Gastroesophageal sphincter (tissue), 4 donors: Measurements from ENCODE around the gene FAM184A. TPM values are rescaled to one million over a fixed set of nuclear protein-coding genes. Genes with fewer than 3 reads are reported as not detected.
A peak's percentile ranks its signal among the peaks of the same experiment; 100 is the strongest.

ENCODE experiments used
- ATAC-seq: fragments of 150-250 bp; one replicate; pipeline ENCODE4 v1.9.1; 2016; ENCODE audit warnings: mild to moderate bottlenecking, moderate library complexity
- H3K27ac ChIP-seq, 4 donors: fragments of 200-600 bp; sonication (generic) in 3 of 4; 1 replicate in 3 of 4; 2 replicates in 1 of 4; pipeline ENCODE4 v1.5.1; 2016 to 2019
- H3K27me3 ChIP-seq: fragments of 200-600 bp; sonication (generic); one replicate; pipeline ENCODE4 v1.5.1; 2019
- H3K36me3 ChIP-seq, 2 donors: fragments of 200-600 bp; sonication (generic); one replicate each; pipeline ENCODE4 v1.5.1; 2019; ENCODE audit warnings: control low read depth in 1 of 2
- H3K4me1 ChIP-seq, 3 donors: fragments of 200-600 bp; sonication (generic); 1 replicate in 2 of 3; 2 replicates in 1 of 3; pipeline ENCODE4 v1.5.1; 2016 to 2019; ENCODE audit warnings: control low read depth in 2 of 3
- H3K4me3 ChIP-seq, 2 donors: fragments of 200-600 bp; sonication (generic); one replicate each; pipeline ENCODE4 v1.5.1; 2019; ENCODE audit warnings: mild to moderate bottlenecking in 1 of 2, moderate library complexity in 1 of 2
- H3K9me3 ChIP-seq, 3 donors: fragments of 200-600 bp; sonication (generic); one replicate each; pipeline ENCODE4 v1.5.1; 2017 to 2019; ENCODE audit warnings: control low read depth in 2 of 3
- CTCF ChIP-seq, 4 experiments: fragments of 200-600 bp in 2 of 4; fragments of 450-650 bp in 2 of 4; sonication (generic) in 1 of 4; IDR thresholded peaks; one replicate each; pipeline ENCODE4 v1.5.1; 2017 to 2019; ENCODE audit warnings: antibody characterized with exemption in 4 of 4, mild to moderate bottlenecking in 2 of 4, moderate library complexity in 2 of 4
- EP300 ChIP-seq: sonication (generic); formaldehyde crosslinking; IDR thresholded peaks from one replicate; pipeline ENCODE4 v1.6.1; 2017; ENCODE audit warnings: antibody characterized with exemption, mild to moderate bottlenecking
- POLR2A ChIP-seq, 2 donors: fragments of 450-650 bp; IDR thresholded peaks; one replicate each; pipeline ENCODE4 v1.6.1; 2017; ENCODE audit warnings: antibody characterized with exemption in 2 of 2, mild to moderate bottlenecking in 2 of 2, moderate library complexity in 1 of 2
- POLR2AphosphoS5 ChIP-seq: sonication (generic); formaldehyde crosslinking; IDR thresholded peaks from one replicate; pipeline ENCODE4 v1.6.1; 2017; ENCODE audit warnings: antibody characterized with exemption
- WGBS, 2 donors: methylation state at CpG; one replicate each; pipeline ENCODE4 v1.1.5; 2018; ENCODE audit warnings: low coverage in 1 of 2; 5-methylcytosine and 5-hydroxymethylcytosine counted together
- total RNA-seq, 4 donors: library from RNA; depleted of rRNA; stranded (reverse); fragments of >200 nt; gene quantifications; one replicate each; pipeline ENCODE4 v1.1.0, GENCODE V29; 2016

The FAM184A gene
- total RNA-seq, result 10 to 100 TPM in 2 of 4 donors, 1 to 10 TPM in 2; 7.5 to 25.5 (median 10.3) TPM

GRCh38 chr6:119078376-119079282 is at the start of gene FAM184A:
Gene FAM184A (minus strand): TSS chr6:119078664. CDS start chr6:119078299, 365 bp downstream.
- peak; percentile 87 for ATAC-seq
- Histone ChIP-seq H3K36me3 (no peaks in the 10 kb centered on the region), H3K27ac (peak within 1 kb of the TSS; percentile 78 to 96 (median 91)), H3K4me1 (peaks cover 0 to 47% (median 0%) of the 10 kb centered on the region in 3 donors), H3K9me3 (no peaks in the 10 kb centered on the region), H3K27me3 (no peaks in the 10 kb centered on the region), H3K4me3 (peak within 1 kb of the TSS; percentile 74 to 93)
- 1% methylated on average over 11 of the region's 103 CpGs; no CpG with 5 or more reads in 1 of the 2 donors for WGBS, 2 donors
- TF ChIP-seq CTCF (IDR thresholded peaks at IDR 0.05) (peak; percentile 4 to 61 (median 55)), POLR2A (IDR thresholded peaks at IDR 0.05) (peak; percentile 27 to 49), EP300 (no peak), POLR2AphosphoS5 (no peak)

- Histone ChIP-seq H3K9me3 (no peaks in the 10 kb centered on the region), H3K36me3 (no peaks in the 10 kb centered on the region), H3K27me3 (no peaks in the 10 kb centered on the region), H3K4me1 (peaks cover 0 to 27% (median 0%) of the 10 kb centered on the region in 3 donors), H3K4me3 (no peak overlapping the region), H3K27ac (no peak overlapping the region)
- TF ChIP-seq POLR2AphosphoS5 (no peak), CTCF (IDR thresholded peaks at IDR 0.05) (no peak), EP300 (no peak), POLR2A (IDR thresholded peaks at IDR 0.05) (no peak)
- ATAC-seq, result no peak
- 77% methylated on average over 1 of the region's 1 CpG; no CpG with 5 or more reads in 1 of the 2 donors for WGBS, 2 donors
These were observed 49.2 kb upstream of the FAM184A start for GRCh38 chr6:119127627-119128026.

- Histone ChIP-seq H3K27me3 (no peaks in the 10 kb centered on the region), H3K36me3 (no peaks in the 10 kb centered on the region), H3K4me1 (peaks cover 0 to 19% (median 0%) of the 10 kb centered on the region in 3 donors), H3K9me3 (no peaks in the 10 kb centered on the region), H3K27ac (no peak overlapping the region), H3K4me3 (no peak overlapping the region)
- WGBS, 2 donors, result 40 to 65% methylated on average over 2 to 4 of the region's 4 CpGs
- no peak for TF ChIP-seq CTCF (IDR thresholded peaks at IDR 0.05)
- no peak for TF ChIP-seq POLR2AphosphoS5
- no peak for TF ChIP-seq POLR2A (IDR thresholded peaks at IDR 0.05)
- TF ChIP-seq EP300, result no peak
- ATAC-seq, result no peak
These were observed 48.4 kb upstream of the FAM184A start for GRCh38 chr6:119126826-119127225.

DNA sequence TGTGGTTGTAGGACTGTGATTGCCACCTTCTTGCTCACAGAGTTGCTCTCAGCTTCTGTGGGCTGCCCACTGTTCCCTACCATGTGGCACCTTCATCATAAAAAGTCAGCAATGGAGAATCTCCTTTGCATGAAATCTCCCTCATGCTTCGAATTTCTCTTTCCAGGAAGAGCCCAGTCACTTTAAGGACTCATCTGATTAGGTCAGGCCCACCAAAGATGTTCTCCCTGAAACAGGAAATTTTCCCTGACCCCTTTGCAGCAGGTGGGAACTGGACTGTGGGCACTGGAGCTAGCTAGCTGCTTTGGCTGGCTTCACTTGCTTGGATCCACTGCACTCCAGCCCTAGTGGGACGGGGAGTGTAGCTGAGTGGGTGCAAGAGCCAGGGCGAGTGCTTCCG is 47.7 kb upstream of the FAM184A start:
- no peak for ATAC-seq
- no peaks in the 10 kb centered on the region for H3K9me3 ChIP-seq
- WGBS, 2 donors, result 70 to 100% methylated on average over 1 of the region's 4 CpGs
- peaks cover 0 to 16% (median 0%) of the 10 kb centered on the region in 3 donors for H3K4me1 ChIP-seq
- H3K27me3 ChIP-seq, result no peaks in the 10 kb centered on the region
- no peak overlapping the region for H3K27ac ChIP-seq
- no peak overlapping the region for H3K4me3 ChIP-seq
- TF ChIP-seq CTCF (IDR thresholded peaks at IDR 0.05) (no peak), POLR2A (IDR thresholded peaks at IDR 0.05) (no peak), POLR2AphosphoS5 (no peak), EP300 (no peak)
- no peaks in the 10 kb centered on the region for H3K36me3 ChIP-seq

GRCh38 chr6:119125576-119125975 is 47.1 kb upstream of the FAM184A start:
- TF ChIP-seq EP300, result no peak
- no peak for TF ChIP-seq POLR2A (IDR thresholded peaks at IDR 0.05)
- no peak for TF ChIP-seq POLR2AphosphoS5
- no peak for TF ChIP-seq CTCF (IDR thresholded peaks at IDR 0.05)
- no peak overlapping the region for H3K27ac ChIP-seq
- ATAC-seq, result no peak
- H3K36me3 ChIP-seq, result no peaks in the 10 kb centered on the region
- H3K9me3 ChIP-seq, result no peaks in the 10 kb centered on the region
- H3K4me3 ChIP-seq, result no peak overlapping the region
- peaks cover 0 to 16% (median 0%) of the 10 kb centered on the region in 3 donors for H3K4me1 ChIP-seq
- WGBS, 2 donors, result 62 to 72% methylated on average over 2 of the region's 2 CpGs
- H3K27me3 ChIP-seq, result no peaks in the 10 kb centered on the region
